ENCODE results near the gene PRORP.
"Not testable (repeated sequence)": the region's sequence is repeated elsewhere in the genome, so short reads cannot be mapped to it uniquely, and the experiment has no call there.

The PRORP gene

GRCh38 chr14:35121887-35122695, at the start of gene PRORP, which contains the start of gene PPP2R3C:
PRORP (plus strand) TSS chr14:35122552; CDS start chr14:35123246, 694 bp downstream.
PPP2R3C (minus strand) TSS chr14:35121990; CDS start chr14:35121959, 31 bp downstream.
- in situ Hi-C loops (cut with MboI; ENCODE audit: low sequenced_read_pairs), result no loop called here

- in situ Hi-C loops (cut with MboI; ENCODE audit: low sequenced_read_pairs), result no loop called here
Measured at GRCh38 chr14:35073486-35073885, 48.9 kb upstream of the PRORP start.

GRCh38 chr14:35078082-35078481, 44.3 kb upstream of the PRORP start:
- in situ Hi-C loops (cut with MboI; ENCODE audit: low sequenced_read_pairs), result no loop called here

GRCh38 chr14:35079742-35080141, 42.6 kb upstream of the PRORP start:
- in situ Hi-C loops (cut with MboI; ENCODE audit: low sequenced_read_pairs), result no loop called here

GRCh38 chr14:35083530-35084150, 38.7 kb upstream of the PRORP start:
- in situ Hi-C loops (cut with MboI; ENCODE audit: low sequenced_read_pairs), result no loop called here

- in situ Hi-C loops (cut with MboI; ENCODE audit: low sequenced_read_pairs), result no loop called here
Measured at GRCh38 chr14:35085441-35085840, 36.9 kb upstream of the PRORP start.

GRCh38 chr14:35088514-35088913, 33.8 kb upstream of the PRORP start:
- in situ Hi-C loops (cut with MboI; ENCODE audit: low sequenced_read_pairs), result no loop called here

- in situ Hi-C loops (cut with MboI; ENCODE audit: low sequenced_read_pairs), result not testable (repeated sequence)
Measured at GRCh38 chr14:35094645-35095044, 27.7 kb upstream of the PRORP start.

- in situ Hi-C loops (cut with MboI; ENCODE audit: low sequenced_read_pairs), result no loop called here
Measured at GRCh38 chr14:35107866-35108265, 14.5 kb upstream of the PRORP start.

GRCh38 chr14:35112641-35113040, 9.7 kb upstream of the PRORP start:
- in situ Hi-C loops (cut with MboI; ENCODE audit: low sequenced_read_pairs), result no loop called here

GRCh38 chr14:35113308-35113950, 8.9 kb upstream of the PRORP start:
- in situ Hi-C loops (cut with MboI; ENCODE audit: low sequenced_read_pairs), result no loop called here

- in situ Hi-C loops (cut with MboI; ENCODE audit: low sequenced_read_pairs), result no loop called here
Measured at GRCh38 chr14:35114036-35114435, 8.3 kb upstream of the PRORP start.

- in situ Hi-C loops (cut with MboI; ENCODE audit: low sequenced_read_pairs), result no loop called here
Measured at GRCh38 chr14:35116242-35116641, 6.1 kb upstream of the PRORP start.

- in situ Hi-C loops (cut with MboI; ENCODE audit: low sequenced_read_pairs), result no loop called here
Measured at GRCh38 chr14:35117112-35117511, 5.2 kb upstream of the PRORP start.

- in situ Hi-C loops (cut with MboI; ENCODE audit: low sequenced_read_pairs), result no loop called here
Measured at GRCh38 chr14:35121026-35121886, 1.1 kb upstream of the PRORP start.

- in situ Hi-C loops (cut with MboI; ENCODE audit: low sequenced_read_pairs), result no loop called here
Measured at GRCh38 chr14:35122696-35123387, 490 bp downstream of the PRORP start.

GRCh38 chr14:35123388-35123703, 994 bp downstream of the PRORP start:
- in situ Hi-C loops (cut with MboI; ENCODE audit: low sequenced_read_pairs), result no loop called here

- in situ Hi-C loops (cut with MboI; ENCODE audit: low sequenced_read_pairs), result no loop called here
Measured at GRCh38 chr14:35124127-35124526, 1.8 kb downstream of the PRORP start.

GRCh38 chr14:35133542-35134328, 11.4 kb downstream of the PRORP start:
- in situ Hi-C loops (cut with MboI; ENCODE audit: low sequenced_read_pairs), result loop anchor here (25.0 kb wide), 1 partner anchor 279 kb away; the partner anchor contains the start of gene NFKBIA

Measured in hTERT RPE-1 (cell line).